Measurements from ENCODE around the gene TBCC. TPM values are rescaled to one million over a fixed set of nuclear protein-coding genes. Genes with fewer than 3 reads are reported as not detected.

Gene TBCC
- total RNA-seq, 2 donors from 2014 or later = 26.4 to 33.8 TPM

- no peak for DNase-seq (ENCODE audit: low spot score)
- H3K4me3 ChIP-seq = no peak overlapping the region
- H3K9me3 ChIP-seq = no peaks in the 10 kb centered on the region
- no peak for ATAC-seq (ENCODE audit: insufficient number of reproducible peaks, low FRiP score, low read depth)
- TF ChIP-seq CTCF (IDR thresholded peaks at IDR 0.05) = no peak
- no peaks in the 10 kb centered on the region for H3K27me3 ChIP-seq (replicated peaks; ENCODE audit: insufficient read depth)
- H3K27ac ChIP-seq = no peak overlapping the region
- no peaks in the 10 kb centered on the region for H3K36me3 ChIP-seq
- peaks cover 5 to 7% of the 10 kb centered on the region in 2 donors for H3K4me1 ChIP-seq (ENCODE audit: control insufficient read depth in 1 of 2, low read depth in 2 of 2)
Measured at GRCh38 chr6:42724825-42725224, 21.1 kb downstream of the TBCC start.

- Histone ChIP-seq H3K4me3 (no peak within 1 kb of the TSS), H3K27me3 (replicated peaks; ENCODE audit: insufficient read depth) (no peaks in the 10 kb centered on the region), H3K27ac (no peak within 1 kb of the TSS), H3K9me3 (no peaks in the 10 kb centered on the region), H3K36me3 (no peaks in the 10 kb centered on the region), H3K4me1 (ENCODE audit: control insufficient read depth in 1 of 2, low read depth in 2 of 2) (peaks cover 5 to 10% of the 10 kb centered on the region in 2 donors)
- DNase-seq (ENCODE audit: low spot score) = no peak
- TF ChIP-seq CTCF (IDR thresholded peaks at IDR 0.05) = no peak
- ATAC-seq (ENCODE audit: insufficient number of reproducible peaks, low FRiP score, low read depth) = no peak
Measured at GRCh38 chr6:42722497-42722896, 23.4 kb downstream of the TBCC start, which contains the start of gene PRPH2. TSS of gene PRPH2 (minus strand) at chr6:42722597. CDS start at chr6:42722334, 263 bp downstream.

GRCh38 chr6:42720739-42721138 lies 25.2 kb downstream of the TBCC start:
- Histone ChIP-seq H3K36me3 (no peaks in the 10 kb centered on the region), H3K4me3 (no peak overlapping the region), H3K4me1 (ENCODE audit: control insufficient read depth in 1 of 2, low read depth in 2 of 2) (peaks cover 0 to 5% of the 10 kb centered on the region in 2 donors), H3K27ac (no peak overlapping the region), H3K9me3 (no peaks in the 10 kb centered on the region), H3K27me3 (replicated peaks; ENCODE audit: insufficient read depth) (no peaks in the 10 kb centered on the region)
- ATAC-seq (ENCODE audit: insufficient number of reproducible peaks, low FRiP score, low read depth) = no peak
- TF ChIP-seq CTCF (IDR thresholded peaks at IDR 0.05) = no peak
- no peak for DNase-seq (ENCODE audit: low spot score)

- no peaks in the 10 kb centered on the region for H3K27me3 ChIP-seq (replicated peaks; ENCODE audit: insufficient read depth)
- DNase-seq (ENCODE audit: low spot score) = no peak
- TF ChIP-seq CTCF (IDR thresholded peaks at IDR 0.05) = no peak
Measured at GRCh38 chr6:42715871-42716270, 30.0 kb downstream of the TBCC start.

GRCh38 chr6:42714098-42714761 lies 31.7 kb downstream of the TBCC start:
- no peak for DNase-seq (ENCODE audit: low spot score)
- TF ChIP-seq CTCF (IDR thresholded peaks at IDR 0.05) = no peak

More at GRCh38 chr6:42715871-42716270, 30.0 kb downstream of the TBCC start:
- no peak for ATAC-seq (ENCODE audit: insufficient number of reproducible peaks, low FRiP score, low read depth)
- Histone ChIP-seq H3K4me1 (ENCODE audit: control insufficient read depth in 1 of 2, low read depth in 2 of 2) (peaks cover 0 to 5% of the 10 kb centered on the region in 2 donors), H3K27ac (no peak overlapping the region), H3K36me3 (no peaks in the 10 kb centered on the region), H3K9me3 (peaks cover 6% of the 10 kb centered on the region), H3K4me3 (no peak overlapping the region)

More at GRCh38 chr6:42714098-42714761, 31.7 kb downstream of the TBCC start:
- no peak for ATAC-seq (ENCODE audit: insufficient number of reproducible peaks, low FRiP score, low read depth)
- Histone ChIP-seq H3K9me3 (peaks cover 6% of the 10 kb centered on the region), H3K27ac (no peak overlapping the region), H3K36me3 (no peaks in the 10 kb centered on the region), H3K4me3 (no peak overlapping the region), H3K4me1 (ENCODE audit: control insufficient read depth in 1 of 2, low read depth in 2 of 2) (peaks cover 0 to 5% of the 10 kb centered on the region in 2 donors), H3K27me3 (replicated peaks; ENCODE audit: insufficient read depth) (no peaks in the 10 kb centered on the region)
